Liver (tissue), 3 donors: ENCODE data around the gene TMEM79.

Source experiments
- RXRA ChIP-seq, 2 donors: IDR thresholded peaks; 2 replicates each; pipeline ENCODE4 v1.6.1; 2017 to 2018; ENCODE audit warnings: antibody characterized with exemption in 2 of 2, mild to moderate bottlenecking in 1 of 2
- TAF1 ChIP-seq: conservative IDR thresholded peaks from 2 replicates; pipeline ENCODE4 v1.6.1; 2016; ENCODE audit warnings: antibody characterized with exemption, mild to moderate bottlenecking
- TF ChIP-seq, protein P1 (sequence below): fragments of 150-350 bp; IDR thresholded peaks from 2 replicates; pipeline ENCODE4 v1.5.1; 2017; ENCODE audit warnings: improper control_type of control experiment, low read depth, low read length; ENCODE audit not compliant: missing input control
- donor health status: healthy.
- donor health status: healthy.

DNA sequence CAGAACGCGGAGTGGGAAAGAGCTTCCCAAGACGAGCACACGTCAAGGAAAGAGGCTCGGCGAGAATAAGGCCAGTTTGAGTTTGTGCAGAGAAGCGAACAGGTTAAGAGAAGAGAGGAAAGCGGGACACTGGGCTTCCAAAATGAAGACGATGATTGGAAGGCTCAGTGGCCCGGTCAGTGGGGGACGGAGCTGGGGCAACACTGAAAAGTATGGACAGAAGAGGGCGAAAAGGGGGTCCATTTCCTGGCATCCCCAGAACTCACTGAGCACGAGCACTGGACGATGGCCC is 53.7 kb downstream of the TMEM79 start:
- TF ChIP-seq, protein P1, sequence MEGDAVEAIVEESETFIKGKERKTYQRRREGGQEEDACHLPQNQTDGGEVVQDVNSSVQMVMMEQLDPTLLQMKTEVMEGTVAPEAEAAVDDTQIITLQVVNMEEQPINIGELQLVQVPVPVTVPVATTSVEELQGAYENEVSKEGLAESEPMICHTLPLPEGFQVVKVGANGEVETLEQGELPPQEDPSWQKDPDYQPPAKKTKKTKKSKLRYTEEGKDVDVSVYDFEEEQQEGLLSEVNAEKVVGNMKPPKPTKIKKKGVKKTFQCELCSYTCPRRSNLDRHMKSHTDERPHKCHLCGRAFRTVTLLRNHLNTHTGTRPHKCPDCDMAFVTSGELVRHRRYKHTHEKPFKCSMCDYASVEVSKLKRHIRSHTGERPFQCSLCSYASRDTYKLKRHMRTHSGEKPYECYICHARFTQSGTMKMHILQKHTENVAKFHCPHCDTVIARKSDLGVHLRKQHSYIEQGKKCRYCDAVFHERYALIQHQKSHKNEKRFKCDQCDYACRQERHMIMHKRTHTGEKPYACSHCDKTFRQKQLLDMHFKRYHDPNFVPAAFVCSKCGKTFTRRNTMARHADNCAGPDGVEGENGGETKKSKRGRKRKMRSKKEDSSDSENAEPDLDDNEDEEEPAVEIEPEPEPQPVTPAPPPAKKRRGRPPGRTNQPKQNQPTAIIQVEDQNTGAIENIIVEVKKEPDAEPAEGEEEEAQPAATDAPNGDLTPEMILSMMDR: no peak
- no peak for TF ChIP-seq RXRA (IDR thresholded peaks at IDR 0.05)
- no peak for TF ChIP-seq TAF1
